ENCODE measurements around the gene CHD5. TPM values are rescaled to one million over a fixed set of nuclear protein-coding genes. Genes with fewer than 3 reads are reported as not detected.

The CHD5 gene
- total and polyA plus RNA-seq, 12 donors = 0.07 to 56.5 (median 2.1) TPM; not detected in 2

DNA sequence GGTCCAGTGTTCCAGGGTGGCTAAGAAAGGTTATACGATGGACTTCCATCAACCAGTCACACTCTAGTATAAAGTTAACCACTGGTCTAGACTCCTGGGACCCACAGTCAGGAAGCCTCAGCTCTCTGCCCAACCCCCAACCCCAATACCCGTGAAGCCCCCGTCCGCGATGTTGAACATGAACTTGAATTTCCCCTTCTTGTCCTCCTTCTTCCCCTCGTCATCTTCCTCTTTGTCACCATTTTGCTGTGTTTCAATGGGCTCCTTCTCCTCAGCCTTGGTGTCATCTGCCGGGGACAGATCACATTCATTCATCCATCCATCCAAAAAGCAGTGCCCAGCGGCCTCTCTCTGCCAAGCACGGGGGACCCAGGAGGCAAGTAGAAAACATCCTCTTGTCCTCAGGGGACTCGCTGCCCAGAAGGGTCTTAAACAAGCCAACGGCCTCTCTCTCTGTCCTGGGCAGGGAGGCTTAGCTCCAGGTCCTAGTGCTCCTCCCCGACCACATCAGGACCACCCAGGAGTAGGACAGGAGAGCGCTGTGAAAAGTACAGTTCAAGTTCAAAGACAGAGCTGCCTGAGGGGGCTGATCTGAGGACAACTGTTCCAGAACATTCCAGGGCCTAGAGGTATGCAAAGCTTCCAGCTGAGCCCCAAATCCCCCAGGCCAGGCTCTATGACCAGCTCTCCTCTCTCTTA, 68.0 kb downstream of the CHD5 start:
- Histone ChIP-seq H3K9me3 (replicated peaks in 1 of 3) (no peaks in the 10 kb centered on the region), H3K27ac (no peak overlapping the region), H3K4me3 (no peak overlapping the region), H3K27me3 (peaks cover 3% of the 10 kb centered on the region), H3K36me3 (replicated peaks in 1 of 2) (no peaks in the 10 kb centered on the region), H3K4me1 (replicated peaks in 1 of 2) (no peaks in the 10 kb centered on the region)
- 76 to 93% (median 79%) methylated on average over 10 to 13 of the region's 13 CpGs for WGBS, 4 donors
- no peak for DNase-seq
- intact Hi-C loops (cut with DNase I) = no loop called here
- no peak for TF ChIP-seq POLR2A (IDR thresholded peaks at IDR 0.05)
- TF ChIP-seq, protein P1, sequence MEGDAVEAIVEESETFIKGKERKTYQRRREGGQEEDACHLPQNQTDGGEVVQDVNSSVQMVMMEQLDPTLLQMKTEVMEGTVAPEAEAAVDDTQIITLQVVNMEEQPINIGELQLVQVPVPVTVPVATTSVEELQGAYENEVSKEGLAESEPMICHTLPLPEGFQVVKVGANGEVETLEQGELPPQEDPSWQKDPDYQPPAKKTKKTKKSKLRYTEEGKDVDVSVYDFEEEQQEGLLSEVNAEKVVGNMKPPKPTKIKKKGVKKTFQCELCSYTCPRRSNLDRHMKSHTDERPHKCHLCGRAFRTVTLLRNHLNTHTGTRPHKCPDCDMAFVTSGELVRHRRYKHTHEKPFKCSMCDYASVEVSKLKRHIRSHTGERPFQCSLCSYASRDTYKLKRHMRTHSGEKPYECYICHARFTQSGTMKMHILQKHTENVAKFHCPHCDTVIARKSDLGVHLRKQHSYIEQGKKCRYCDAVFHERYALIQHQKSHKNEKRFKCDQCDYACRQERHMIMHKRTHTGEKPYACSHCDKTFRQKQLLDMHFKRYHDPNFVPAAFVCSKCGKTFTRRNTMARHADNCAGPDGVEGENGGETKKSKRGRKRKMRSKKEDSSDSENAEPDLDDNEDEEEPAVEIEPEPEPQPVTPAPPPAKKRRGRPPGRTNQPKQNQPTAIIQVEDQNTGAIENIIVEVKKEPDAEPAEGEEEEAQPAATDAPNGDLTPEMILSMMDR (IDR thresholded peaks at IDR 0.05) = no peak

DNA sequence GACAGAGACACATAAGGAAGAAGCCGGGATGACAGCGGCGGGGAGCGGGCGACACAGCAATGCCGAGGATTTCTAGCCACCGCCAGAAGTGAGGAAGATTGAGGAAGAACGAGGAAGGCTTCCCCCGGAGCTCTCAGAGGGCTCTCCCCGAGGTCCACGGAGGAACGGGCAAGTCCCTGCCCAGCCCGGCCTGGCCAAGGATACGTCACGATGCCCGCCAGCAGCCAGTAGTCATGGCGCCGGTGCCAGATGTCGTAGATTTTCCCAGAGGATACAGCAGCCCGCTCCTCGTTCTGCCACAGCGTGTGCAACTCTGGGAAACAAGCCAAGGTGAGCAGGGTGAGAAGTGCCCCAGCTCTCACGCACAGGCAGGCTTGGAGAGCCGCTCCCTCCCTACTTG, 68.5 kb downstream of the CHD5 start:
- no peak for TF ChIP-seq POLR2A (IDR thresholded peaks at IDR 0.05)
- TF ChIP-seq, protein P1 (IDR thresholded peaks at IDR 0.05) = no peak
- H3K4me1 ChIP-seq (replicated peaks in 1 of 2) = no peaks in the 10 kb centered on the region
- no peaks in the 10 kb centered on the region for H3K36me3 ChIP-seq (replicated peaks in 1 of 2)
- H3K9me3 ChIP-seq (replicated peaks in 1 of 3) = no peaks in the 10 kb centered on the region
- no peak overlapping the region for H3K27ac ChIP-seq
- intact Hi-C loops (cut with DNase I) = no loop called here
- no peak overlapping the region for H3K4me3 ChIP-seq
- DNase-seq = no peak
- 78 to 85% (median 81%) methylated on average over 17 to 24 of the region's 24 CpGs for WGBS, 4 donors
- H3K27me3 ChIP-seq = peaks cover 3% of the 10 kb centered on the region

DNA sequence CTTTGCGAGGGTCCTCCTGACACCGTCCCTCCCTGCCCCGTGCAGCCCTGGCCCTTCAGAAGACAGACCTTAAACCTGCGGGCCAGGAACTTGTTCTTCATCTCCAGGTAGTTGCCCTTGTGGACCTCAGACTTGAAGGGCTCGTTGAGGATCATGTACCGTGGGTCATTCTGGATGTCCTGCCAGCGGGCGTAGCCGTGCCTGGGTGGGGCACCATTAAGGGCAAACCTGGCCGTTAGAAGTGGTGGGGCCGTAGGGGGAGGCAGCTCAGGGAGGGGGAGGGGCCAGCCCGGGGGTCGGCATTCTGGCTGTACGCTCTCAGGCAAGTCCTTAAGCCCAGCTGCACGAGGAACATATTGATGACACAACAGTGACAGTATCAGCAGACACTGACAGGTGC, 69.8 kb downstream of the CHD5 start:
- intact Hi-C loops (cut with DNase I) = no loop called here
- DNase-seq = no peak
- TF ChIP-seq, protein P1 (IDR thresholded peaks at IDR 0.05) = no peak
- no peak for TF ChIP-seq POLR2A (IDR thresholded peaks at IDR 0.05)
- Histone ChIP-seq H3K9me3 (replicated peaks in 1 of 3) (no peaks in the 10 kb centered on the region), H3K27ac (no peak overlapping the region), H3K36me3 (replicated peaks in 1 of 2) (no peaks in the 10 kb centered on the region), H3K4me3 (no peak overlapping the region), H3K4me1 (replicated peaks in 1 of 2) (no peaks in the 10 kb centered on the region), H3K27me3 (peaks cover 3% of the 10 kb centered on the region)
- WGBS, 4 donors = 68 to 86% (median 78%) methylated on average over 5 to 15 of the region's 15 CpGs

DNA sequence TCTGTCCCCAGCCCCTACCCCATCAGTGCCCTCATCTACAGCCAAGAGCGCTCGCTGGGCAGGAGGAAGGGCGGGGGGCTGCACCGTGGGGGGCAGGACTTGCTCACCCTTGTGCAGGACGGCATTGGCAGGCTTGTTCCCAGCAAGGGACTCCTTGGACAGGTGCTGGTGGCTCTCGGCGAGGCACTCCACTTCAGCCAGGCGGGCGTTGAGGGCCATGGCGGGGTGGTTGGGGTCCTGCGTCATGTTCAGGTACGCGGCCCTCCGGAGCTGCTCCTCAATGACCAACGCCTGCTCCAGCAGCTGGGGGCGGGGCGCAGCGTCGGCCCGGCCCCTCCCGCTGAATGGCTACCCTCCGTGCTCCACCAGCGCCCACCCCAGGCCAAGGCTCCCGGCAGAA, 70.4 kb downstream of the CHD5 start:
- Histone ChIP-seq H3K4me1 (replicated peaks in 1 of 2) (no peaks in the 10 kb centered on the region), H3K4me3 (no peak overlapping the region), H3K27me3 (peaks cover 3% of the 10 kb centered on the region), H3K36me3 (replicated peaks in 1 of 2) (no peaks in the 10 kb centered on the region), H3K9me3 (replicated peaks in 1 of 3) (no peaks in the 10 kb centered on the region), H3K27ac (no peak overlapping the region)
- intact Hi-C loops (cut with DNase I) = no loop called here
- TF ChIP-seq, protein P1 (IDR thresholded peaks at IDR 0.05) = no peak
- no peak for TF ChIP-seq POLR2A (IDR thresholded peaks at IDR 0.05)
- WGBS, 4 donors = 68 to 80% (median 76%) methylated on average over 9 to 24 of the region's 24 CpGs
- no peak for DNase-seq

All from adrenal gland (tissue), 12 donors.